Activated gamma-delta T cell treated with Interleukin-2 at 50 U/mL for 16 hours (primary cell): ENCODE measurements around the gene TRERF1.
A peak's percentile ranks its signal among the peaks of the same experiment; 100 is the strongest.

Experiments used
- DNase-seq: peaks from one replicate; pipeline ENCODE4 v3.0.0-alpha.2; 2020

TRERF1 gene

GRCh38 chr6:42297661-42298060 lies 154.1 kb downstream of the TRERF1 start:
- no peak for DNase-seq

- no peak for DNase-seq
These were observed 155.1 kb downstream of the TRERF1 start for GRCh38 chr6:42296614-42297013.

GRCh38 chr6:42295677-42296076 lies 156.0 kb downstream of the TRERF1 start:
- DNase-seq = no peak

GRCh38 chr6:42295181-42295580 lies 156.5 kb downstream of the TRERF1 start:
- no peak for DNase-seq

- DNase-seq = no peak
These were observed 157.0 kb downstream of the TRERF1 start for GRCh38 chr6:42294759-42295158.

GRCh38 chr6:42293386-42293977 lies 158.2 kb downstream of the TRERF1 start:
- no peak for DNase-seq

GRCh38 chr6:42292004-42292740 lies 159.6 kb downstream of the TRERF1 start:
- DNase-seq = peak; percentile 26

- no peak for DNase-seq
These were observed 164.0 kb downstream of the TRERF1 start for GRCh38 chr6:42287756-42288155.

- peak; percentile 82 for DNase-seq
These were observed 170.2 kb downstream of the TRERF1 start for GRCh38 chr6:42281570-42281969.

GRCh38 chr6:42280966-42281533 lies 170.7 kb downstream of the TRERF1 start:
- no peak for DNase-seq

GRCh38 chr6:42279966-42280629 lies 171.6 kb downstream of the TRERF1 start:
- DNase-seq = no peak

- peak; percentile 57 for DNase-seq
These were observed 172.5 kb downstream of the TRERF1 start for GRCh38 chr6:42279144-42279781.

GRCh38 chr6:42278131-42278853 lies 173.4 kb downstream of the TRERF1 start:
- DNase-seq = peak; percentile 49

- DNase-seq = no peak
These were observed 175.5 kb downstream of the TRERF1 start for GRCh38 chr6:42276034-42276890.

- no peak for DNase-seq
These were observed 176.2 kb downstream of the TRERF1 start for GRCh38 chr6:42275376-42276033.

GRCh38 chr6:42274898-42275297 lies 176.8 kb downstream of the TRERF1 start:
- no peak for DNase-seq

GRCh38 chr6:42271834-42272805 lies 179.6 kb downstream of the TRERF1 start:
- no peak for DNase-seq

- DNase-seq = no peak
These were observed 181.7 kb downstream of the TRERF1 start for GRCh38 chr6:42269974-42270510.

- peak; percentile 54 for DNase-seq
These were observed 182.2 kb downstream of the TRERF1 start for GRCh38 chr6:42269553-42269952.

GRCh38 chr6:42268835-42269204 lies 182.9 kb downstream of the TRERF1 start:
- no peak for DNase-seq
